TTC549 (cell line): Measurements from ENCODE around the gene SQSTM1.
"Not testable (repeated sequence)": the region's sequence is repeated elsewhere in the genome, so short reads cannot be mapped to it uniquely, and the experiment has no call there.

Source experiments
- FAIRE-seq: peaks from 2 replicates; lab custom pipeline; 2012; peaks lifted over from hg19 to GRCh38; lab: Jason Lieb, UNC

SQSTM1 gene

DNA sequence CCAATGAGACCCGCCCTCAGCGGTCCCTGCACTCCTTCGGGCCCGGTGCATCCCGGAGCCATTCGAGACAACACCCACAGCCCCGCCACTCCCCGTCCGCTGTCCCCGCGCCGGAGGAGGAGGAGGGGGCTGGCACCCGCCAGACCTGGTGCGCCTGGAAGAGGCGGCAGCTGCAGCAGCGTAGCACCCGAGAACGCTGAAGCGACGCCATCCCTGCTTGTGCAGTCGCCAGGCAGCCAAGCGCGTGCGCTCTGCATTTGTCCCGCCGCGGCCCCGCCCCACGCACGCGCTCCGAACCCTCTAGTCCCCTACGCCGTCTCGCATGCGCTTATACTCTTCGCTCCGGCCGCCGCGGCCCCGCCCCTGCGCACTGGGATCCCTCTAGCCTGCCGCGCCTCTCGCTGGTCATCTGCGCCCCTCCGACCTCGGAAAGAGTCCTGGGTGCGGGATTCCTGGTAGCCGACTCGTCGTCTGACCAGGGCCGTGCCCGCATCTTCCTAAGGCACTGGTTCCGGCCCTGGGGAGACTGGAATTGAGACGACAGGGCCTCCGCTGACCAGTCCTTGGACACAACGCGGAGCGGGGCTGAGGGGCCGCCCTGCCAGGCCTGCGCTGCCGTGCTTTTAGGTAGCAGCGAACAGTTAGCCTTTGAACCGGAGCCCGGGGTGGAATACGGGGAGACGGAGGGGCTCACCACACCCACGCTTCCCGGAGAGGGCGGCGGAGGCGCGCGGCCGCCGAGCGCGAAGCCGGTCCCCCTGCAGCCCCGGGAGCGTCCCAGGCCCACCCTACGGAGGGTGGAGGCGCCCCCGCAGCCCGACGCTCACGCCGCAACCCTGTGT is 38.1 kb downstream of the SQSTM1 start, which contains the start of gene MRNIP:
TSS of gene MRNIP (minus strand) at position 232 of the 842 bp plus-strand sequence. CDS start at position 211, 21 bp downstream.
- FAIRE-seq, result no peak

DNA sequence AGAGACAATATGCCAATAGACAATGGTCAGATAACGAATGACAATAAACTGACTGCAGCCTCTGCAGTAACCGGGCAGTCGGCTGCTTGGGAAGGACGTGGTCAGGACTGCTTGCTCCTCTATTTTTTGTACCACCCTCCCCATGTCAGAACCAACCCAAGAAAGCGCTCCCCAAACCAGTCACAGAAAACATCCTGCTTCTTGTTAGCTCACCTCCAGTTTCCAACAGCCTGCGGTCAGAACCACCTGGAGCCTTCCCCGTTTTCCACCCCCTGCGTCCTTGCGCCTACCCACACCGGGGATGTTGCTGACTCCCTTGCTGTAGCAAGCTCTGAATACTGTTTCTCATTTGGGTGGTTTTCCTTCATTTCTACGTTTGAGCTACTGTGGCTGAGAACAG is 39.6 kb downstream of the SQSTM1 start:
- FAIRE-seq, result no peak

- FAIRE-seq, result no peak
Observed at GRCh38 chr5:179862296-179862695, 41.6 kb downstream of the SQSTM1 start.

GRCh38 chr5:179862891-179863290 is 42.2 kb downstream of the SQSTM1 start:
- no peak for FAIRE-seq

- no peak for FAIRE-seq
Observed at GRCh38 chr5:179863449-179864085, 42.9 kb downstream of the SQSTM1 start.

- FAIRE-seq, result no peak
Observed at GRCh38 chr5:179864686-179865085, 44.0 kb downstream of the SQSTM1 start.

DNA sequence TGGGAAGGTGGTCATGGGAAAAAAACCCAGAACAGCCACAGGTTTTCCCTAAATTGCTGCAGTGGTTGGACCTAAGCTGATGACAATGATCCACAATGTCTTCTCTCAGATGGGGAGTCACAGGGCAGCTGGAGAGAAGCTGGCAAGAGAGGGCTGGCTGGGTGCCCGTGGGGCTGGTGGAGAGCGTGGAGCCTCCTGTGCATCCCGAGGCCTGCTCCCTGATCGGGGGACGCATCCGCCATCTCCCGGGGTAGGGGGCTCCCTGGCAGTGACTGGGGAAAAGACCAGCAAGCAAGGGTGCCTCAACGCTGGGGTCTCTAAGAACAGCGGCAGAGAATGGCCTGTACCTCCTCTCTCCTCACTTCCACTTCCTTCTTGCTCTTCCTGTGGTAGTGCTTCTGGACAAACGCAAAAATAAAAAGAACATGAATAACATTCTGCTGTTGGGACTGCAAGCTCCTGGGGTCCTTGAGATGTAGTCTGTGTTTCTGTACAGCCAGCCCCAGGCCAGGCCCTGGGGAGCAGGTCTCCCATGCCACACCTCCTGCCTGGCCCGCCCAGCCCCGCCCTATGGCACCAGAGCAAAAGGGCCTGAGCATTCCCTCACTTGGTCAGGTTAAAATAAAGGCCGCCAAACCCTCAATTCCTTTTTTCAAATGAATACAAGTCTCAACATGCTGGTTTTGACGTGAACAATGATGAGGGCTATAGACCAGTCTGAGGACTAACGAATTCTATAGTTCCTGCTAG is 45.0 kb downstream of the SQSTM1 start:
- FAIRE-seq, result no peak

DNA sequence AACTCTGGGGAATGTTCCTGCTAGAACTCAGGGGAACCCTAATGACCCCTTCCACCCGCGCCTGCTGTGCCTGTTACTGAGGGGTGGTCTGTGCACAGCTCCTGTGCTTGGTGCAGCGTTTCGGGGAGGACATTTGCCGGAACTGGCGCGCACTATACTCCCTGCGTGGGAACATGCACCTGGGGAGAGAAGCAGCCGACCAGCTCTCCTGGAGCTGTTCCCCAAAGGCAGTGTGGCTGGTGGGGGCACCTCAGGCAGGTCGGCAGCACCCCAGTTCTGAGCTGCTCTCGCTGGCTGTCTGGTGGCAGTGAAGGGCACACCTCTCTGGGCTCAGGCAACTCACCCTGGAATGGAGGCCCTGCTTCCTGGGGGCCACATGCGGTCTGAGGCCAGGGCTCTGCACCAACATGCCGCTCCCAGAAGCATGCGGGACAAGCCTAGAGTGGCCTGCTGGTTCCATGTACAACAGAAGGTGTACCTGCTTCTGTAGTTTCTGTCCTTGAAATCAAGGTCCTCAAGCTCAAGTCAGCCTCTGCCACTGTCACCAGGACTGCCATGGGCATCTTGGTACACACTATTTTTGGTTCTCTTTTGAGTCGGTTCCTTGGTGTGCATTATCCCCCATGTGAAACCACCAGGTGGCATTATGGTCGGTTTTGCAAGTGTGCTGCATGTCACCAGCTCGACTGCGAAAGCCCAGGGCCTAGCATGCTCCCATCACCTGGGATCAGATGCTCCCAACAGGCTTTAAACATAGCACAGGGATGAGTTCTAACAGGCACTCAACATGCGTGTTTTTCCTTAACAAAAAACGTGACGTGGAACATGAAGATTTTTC is 45.8 kb downstream of the SQSTM1 start:
- FAIRE-seq, result no peak

DNA sequence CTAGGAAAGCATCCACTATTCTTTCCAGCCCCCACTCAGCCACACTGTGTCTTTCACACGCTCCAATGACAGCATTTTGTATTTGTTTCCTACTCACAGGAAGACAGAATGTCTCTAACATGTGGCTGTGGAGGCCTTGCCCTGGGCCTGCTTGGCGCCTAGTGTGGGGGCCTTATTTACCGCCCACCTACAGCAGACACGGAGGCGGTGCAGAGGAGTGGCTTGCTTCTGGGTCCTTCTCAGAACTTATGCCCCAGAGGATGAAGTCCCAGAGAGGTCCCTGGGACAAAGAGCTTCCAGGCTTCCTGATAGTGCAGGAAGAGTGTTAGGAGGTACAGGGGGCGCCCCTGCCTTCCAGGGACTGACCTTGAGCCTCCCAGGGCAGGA is 46.4 kb downstream of the SQSTM1 start:
- no peak for FAIRE-seq

GRCh38 chr5:179867476-179867875 is 46.8 kb downstream of the SQSTM1 start:
- no peak for FAIRE-seq

DNA sequence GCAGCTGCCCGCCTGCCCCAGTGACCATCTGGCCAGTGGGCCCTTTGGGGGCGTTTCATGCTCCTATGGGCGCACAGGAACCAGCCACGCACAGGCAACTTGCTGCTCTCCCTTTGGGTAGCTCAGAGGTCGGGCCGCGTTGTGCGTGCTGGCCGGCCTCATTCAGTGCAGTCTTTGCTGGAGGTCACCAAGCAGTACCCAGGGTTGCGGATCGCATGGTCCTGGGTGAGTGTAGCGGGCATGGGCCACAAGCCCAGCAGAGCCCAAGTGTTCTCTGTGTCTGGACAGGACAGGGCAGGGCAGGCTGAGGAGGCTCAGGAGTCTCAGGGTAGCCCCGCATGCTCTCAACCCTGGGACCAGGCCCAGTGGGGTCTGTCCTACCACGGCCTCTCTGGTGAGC is 47.8 kb downstream of the SQSTM1 start:
- FAIRE-seq, result no peak

- no peak for FAIRE-seq
Observed at GRCh38 chr5:179869101-179869500, 48.4 kb downstream of the SQSTM1 start.

DNA sequence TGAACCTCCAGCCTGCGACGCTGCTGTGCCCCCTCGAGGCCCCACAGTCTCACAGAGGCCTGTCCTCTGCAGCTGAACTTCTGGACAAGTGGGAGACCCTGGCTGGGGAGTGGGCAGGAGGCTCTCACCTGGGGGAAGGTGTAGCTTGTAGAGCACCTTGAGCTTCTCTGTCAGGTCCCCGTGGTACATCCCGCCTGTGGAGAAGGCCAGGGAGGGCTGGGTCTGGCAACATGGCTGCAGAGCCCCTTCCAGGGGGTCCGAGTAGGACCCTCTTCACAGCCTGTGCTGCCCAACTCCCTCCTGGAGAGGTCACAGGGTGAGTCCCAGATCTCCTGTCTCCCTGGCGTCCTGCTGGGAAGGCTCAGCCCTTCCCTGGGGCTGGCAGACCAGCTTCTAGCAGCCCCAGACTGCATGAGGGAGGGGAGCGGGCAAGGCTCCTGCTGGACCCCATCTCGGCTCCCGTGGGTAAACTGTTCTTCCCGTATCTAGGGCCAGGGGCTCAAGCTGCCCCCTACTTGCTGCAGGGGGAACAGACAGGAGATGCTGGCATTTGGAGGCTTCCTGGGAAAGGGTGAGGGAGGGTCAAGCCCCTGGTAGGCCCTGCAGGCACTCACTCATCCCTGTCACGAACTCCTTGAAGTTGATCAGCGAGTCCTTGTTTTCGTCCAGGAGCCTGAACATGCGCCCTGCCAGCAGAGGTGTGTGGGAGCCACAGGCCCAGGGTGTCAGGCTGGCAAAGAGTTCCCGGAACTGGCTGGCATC is 49.1 kb downstream of the SQSTM1 start:
- no peak for FAIRE-seq

DNA sequence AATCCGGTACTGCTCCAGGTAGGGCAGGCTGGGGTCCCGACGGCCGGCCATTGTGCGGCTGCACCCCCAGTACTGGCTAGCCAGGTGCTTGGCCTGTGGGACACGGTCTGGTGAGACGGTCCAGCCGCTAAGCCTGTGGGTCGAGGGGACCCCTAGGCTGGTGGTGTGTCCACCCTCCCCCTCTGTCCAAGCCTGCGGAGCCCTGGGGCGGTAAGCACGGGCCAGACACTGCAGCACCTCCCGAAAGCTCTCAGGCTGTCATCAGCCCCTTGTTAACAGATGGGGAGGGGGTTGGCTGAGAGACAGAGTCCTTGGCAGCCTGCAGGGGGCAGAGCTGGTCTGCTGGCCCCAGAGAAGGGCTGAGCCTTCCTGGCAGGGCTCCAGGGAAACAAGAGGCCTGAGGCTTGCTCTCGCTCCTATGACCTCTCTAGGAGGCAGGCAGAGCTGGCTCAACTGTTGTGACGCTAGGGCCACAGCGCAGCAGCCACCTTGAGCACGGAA is 49.7 kb downstream of the SQSTM1 start:
- FAIRE-seq, result no peak

DNA sequence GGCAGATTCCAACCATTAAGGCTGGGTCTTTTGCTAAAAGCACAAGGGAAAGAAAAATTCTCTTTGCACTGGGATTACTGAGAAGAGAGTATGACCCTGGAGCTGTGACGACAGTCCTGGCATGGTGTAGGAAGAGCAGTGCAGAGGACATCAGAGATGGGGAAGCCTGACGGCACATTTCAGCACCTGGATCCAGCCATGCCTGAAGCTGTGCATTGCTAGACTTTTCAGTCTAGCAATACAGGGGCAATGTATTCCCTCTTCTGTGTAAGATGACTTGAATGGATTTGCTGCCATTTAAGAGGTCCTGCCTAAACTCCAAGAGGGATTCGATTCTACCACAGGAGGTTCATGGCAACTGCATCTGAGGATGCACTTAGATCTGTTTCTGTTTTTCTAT is 50.2 kb downstream of the SQSTM1 start:
- no peak for FAIRE-seq

DNA sequence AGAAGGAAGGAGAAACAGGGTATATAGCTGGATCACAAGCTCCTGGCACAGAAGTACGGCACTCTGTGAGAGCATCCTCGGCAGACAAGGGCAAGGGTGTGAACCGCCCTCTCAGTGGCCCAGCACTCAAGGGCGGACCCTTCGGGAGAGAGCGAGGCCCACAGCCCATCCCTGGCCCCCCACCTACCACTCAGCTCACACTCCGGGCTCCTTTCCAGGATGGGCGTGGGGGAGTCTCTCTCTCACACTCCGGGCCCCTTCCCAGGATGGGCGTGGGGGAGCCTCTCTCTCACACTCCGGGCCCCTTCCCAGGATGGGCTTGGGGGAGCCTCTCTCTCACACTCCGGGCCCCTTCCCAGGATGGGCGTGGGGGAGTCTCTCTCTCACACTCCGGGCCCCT is 50.8 kb downstream of the SQSTM1 start:
- not testable (repeated sequence) for FAIRE-seq

- FAIRE-seq, result no peak
Observed at GRCh38 chr5:179872055-179872827, 51.5 kb downstream of the SQSTM1 start.

DNA sequence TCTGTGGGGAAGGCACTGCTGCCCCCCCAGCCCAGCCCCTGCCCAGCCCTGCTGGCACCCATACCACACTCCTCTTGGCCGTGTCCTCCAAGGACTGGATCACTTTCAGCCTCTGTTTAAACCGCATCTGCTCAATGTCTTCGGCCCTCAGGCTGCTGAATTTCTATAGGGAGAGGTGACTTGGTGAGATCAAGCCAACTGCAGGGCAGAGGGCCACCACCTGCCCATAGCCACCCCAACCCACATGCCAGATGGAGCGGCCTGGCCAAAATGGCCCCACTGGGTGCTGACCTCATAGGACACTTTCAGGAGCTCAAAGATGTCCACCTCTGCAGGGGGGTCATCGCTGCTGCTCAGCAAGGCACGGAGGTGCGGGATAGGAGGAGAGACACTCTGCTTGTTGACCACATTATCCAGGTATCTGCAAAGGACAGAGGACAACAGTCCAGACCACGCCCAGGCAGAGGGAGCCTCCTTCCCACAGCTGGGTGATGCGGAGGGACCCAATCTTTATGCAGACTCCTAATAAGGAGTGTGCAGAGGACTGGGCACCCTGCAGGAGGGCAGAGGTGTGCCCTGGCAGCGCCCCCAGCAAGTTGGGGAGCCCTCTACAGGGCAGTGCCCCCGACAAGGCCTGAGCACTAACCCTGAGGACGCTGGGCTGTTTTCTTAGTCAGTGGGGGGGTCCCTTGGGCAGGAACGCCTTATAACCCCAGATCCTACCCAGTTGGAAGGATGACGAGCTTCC is 52.3 kb downstream of the SQSTM1 start:
- no peak for FAIRE-seq

DNA sequence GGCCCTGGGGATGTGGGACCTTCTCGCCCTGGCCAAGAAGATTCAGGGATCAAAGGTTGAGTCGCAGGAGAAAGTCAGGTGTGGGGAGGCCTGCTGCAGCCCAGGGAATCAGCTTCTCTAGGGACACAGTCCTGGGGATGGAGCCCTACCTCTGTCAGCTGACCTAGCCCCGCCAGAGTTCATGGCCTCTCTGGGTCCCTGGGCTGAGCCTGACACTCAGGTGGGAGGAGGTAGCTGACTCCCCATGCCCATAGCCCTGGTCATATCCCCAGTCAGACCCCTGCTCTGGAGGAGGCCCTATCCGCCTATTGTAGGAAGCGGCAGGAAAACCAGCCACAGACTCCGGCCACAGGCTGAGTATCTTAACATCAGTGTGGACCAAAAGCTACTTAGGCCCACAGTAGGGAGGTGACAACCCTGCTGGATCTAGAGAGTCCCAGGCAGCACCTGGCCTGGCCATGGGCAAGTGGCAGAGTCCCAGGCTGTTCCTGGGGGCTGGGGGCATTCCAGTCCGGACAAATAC is 52.9 kb downstream of the SQSTM1 start:
- FAIRE-seq, result no peak
